GM20000 (cell line): Measurements from ENCODE around the gene C2CD2.

ENCODE experiments used
- DNase-seq: peaks from one replicate; pipeline ENCODE4 v3.0.0; 2012; ENCODE audit warnings: low spot score
- CTCF ChIP-seq: IDR thresholded peaks from 2 replicates; pipeline ENCODE4 v1.5.1; 2012; ENCODE audit warnings: mild to moderate bottlenecking, control low read depth; ENCODE audit errors: extremely low read depth, missing control alignments

C2CD2 gene

DNA sequence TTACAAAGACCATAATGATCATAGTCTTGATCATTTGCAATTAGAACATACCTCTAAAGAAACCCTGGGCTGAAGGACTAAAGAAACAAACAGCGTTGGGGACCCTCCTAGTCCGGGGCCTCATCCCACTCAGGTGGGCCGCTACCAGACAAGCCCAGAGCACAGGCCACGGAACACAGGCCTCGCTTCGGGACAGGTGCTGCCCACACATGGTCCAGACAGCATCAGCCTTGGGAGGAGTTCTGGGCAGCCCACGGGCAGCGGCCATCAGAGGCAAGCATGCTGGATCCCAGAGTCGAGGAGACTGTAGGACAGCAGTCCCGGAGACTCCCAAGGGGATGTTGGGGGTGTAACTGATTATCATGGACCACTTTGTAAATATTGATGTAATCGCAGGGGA, 4.9 kb downstream of the C2CD2 start:
- TF ChIP-seq CTCF = no peak
- DNase-seq = no peak

DNA sequence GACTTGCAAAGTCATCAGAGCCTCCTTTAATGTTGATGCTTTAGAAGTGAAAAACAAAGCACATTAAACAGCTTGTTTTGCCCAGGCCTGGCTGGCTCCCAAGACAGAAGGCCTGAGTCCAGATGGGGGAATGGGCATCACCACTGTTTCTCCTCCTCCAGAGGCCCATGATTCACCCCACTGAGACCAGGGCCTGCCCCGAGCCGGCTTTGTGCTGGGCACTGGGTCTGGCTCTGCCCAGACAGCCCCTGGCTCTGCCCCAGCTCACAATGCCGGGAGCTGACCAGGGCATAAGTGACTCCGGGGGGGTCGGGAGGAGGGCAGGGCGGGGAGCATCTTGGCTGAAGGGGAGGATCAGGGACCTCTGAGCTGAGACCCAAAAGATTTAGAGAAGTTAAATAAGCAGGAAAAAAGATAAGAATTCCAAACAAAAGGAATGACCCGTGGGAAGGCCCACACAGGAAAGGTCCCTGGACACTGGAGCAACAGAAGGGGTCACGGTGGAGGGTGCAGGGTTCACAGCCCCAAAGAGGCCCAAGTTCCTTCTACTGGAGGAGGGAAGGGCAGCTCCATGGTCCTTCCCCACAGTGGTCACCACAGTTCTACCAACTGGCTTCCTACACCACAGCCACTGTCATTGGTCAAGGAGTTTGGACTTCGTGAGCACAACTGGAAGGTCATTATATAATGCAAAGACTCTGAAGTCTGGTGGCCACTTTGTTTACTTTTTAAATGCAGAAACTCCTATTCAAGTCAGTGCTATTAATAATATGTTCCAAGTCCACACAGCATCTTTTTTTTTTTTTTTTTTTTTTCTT, 5.5 kb downstream of the C2CD2 start:
- DNase-seq = no peak
- TF ChIP-seq CTCF = no peak

DNA sequence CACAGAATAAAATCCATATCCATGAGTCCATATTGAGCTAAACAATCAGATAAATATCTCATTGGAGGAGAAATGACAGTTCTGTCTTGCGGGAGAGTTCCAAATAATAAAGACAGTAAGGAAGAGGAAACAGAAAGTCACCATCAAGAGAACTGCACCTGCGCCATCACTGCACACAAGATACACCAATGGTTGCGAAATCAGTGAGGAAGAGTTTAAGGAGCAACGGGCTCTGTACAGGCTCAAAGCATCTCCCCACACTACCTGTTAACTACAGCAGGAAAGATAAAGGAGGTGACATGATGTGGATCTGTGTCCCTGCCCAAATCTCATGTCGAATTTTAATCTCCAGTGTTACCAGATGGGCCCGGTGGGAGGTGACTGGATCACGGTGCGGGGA, 7.8 kb downstream of the C2CD2 start:
- no peak for TF ChIP-seq CTCF
- no peak for DNase-seq

DNA sequence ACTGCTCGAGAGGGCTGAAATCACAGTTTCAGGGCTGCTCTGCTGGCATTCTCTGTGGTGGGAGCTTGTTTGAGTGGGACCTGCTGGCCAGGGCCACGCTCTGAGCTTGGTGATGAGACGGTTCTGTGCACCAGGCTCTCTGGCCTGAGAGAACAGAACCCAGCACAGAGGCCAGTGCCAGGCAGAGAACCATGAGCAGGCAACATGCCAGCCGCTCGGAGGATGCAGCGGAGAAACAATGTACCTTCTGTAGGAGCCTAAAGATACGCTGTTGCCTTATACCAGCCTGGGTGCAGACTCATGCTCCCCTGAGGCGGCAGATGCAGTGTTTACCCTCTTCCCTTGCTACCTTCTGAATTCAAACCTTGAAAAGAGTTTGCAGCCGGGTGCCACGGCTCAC, 10.0 kb downstream of the C2CD2 start:
- TF ChIP-seq CTCF = no peak
- DNase-seq = no peak

- DNase-seq = no peak
- no peak for TF ChIP-seq CTCF
Measured at GRCh38 chr21:41942457-41942856, 11.4 kb downstream of the C2CD2 start.

DNA sequence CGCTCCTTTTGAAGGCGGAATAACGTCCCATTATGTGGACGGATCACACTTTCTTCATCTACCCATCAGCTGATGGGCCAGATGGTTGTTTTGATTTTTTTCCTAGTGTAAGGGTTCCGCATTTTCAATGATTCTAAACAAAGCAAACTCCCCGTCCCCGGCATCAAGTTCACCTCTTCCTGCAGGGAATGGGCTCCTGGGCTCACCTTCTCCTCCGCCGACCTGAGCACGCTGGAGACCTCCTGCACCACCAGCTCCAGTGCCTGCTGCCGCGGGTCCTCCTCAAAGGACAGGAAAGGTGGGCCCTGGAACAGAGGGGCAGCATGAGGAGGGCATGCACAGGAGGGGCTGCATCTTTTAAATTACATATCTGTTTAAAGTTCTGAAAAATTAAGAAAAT, 11.9 kb downstream of the C2CD2 start:
- DNase-seq = no peak
- TF ChIP-seq CTCF = no peak

DNA sequence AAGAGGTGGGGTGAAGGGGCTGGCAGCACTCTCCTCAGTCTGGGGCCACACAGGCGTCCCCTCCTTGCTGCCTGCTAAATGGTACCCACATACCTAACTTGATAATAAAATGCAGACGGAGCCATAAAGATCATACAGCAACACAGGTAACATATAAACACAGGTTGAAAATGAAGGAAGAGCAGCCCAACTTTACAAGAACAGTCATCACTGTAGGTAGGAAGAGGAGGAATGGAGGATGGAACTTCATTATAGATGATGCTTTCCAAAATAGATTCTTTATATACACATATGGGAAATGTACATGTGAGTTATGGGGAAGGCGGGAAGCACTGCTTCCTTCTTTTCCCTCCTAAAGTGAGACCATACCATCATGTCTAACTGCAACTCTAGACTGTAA, 13.4 kb downstream of the C2CD2 start:
- no peak for DNase-seq
- TF ChIP-seq CTCF = no peak
